HepG2 (cell line): Measurements from ENCODE around the gene CABLES2. TPM values are rescaled to one million over a fixed set of nuclear protein-coding genes. Genes with fewer than 3 reads are reported as not detected.

Source experiments
- ASH2L ChIP-seq: fragments of 300-600, 200-600 bp; sonication (generic); IDR thresholded peaks from 2 replicates; pipeline ENCODE4 v1.7.0; 2017; ENCODE audit warnings: low read depth, mild to moderate bottlenecking, moderate library complexity, mixed read lengths, low read length; ENCODE audit not compliant: insufficient read length
- JUND ChIP-seq: sonication (generic); formaldehyde crosslinking; IDR thresholded peaks from 2 replicates; pipeline ENCODE4 v1.8.0; 2022; ENCODE audit warnings: mild to moderate bottlenecking, missing genetic modification reagents
- MTF1 ChIP-seq: sonication (generic); formaldehyde crosslinking; IDR thresholded peaks from 2 replicates; pipeline ENCODE4 v1.5.0; 2020; ENCODE audit warnings: missing genetic modification reagents
- NFKB2 ChIP-seq: sonication (generic); formaldehyde crosslinking; IDR thresholded peaks from 2 replicates; pipeline ENCODE4 v1.4.0; 2020; ENCODE audit warnings: missing genetic modification reagents, borderline replicate concordance
- NKX3-1 ChIP-seq: sonication (generic); formaldehyde crosslinking; IDR thresholded peaks from 2 replicates; pipeline ENCODE4 v1.5.0; 2020; ENCODE audit warnings: missing genetic modification reagents
- NPAS2 ChIP-seq: sonication (generic); formaldehyde crosslinking; IDR thresholded peaks from 2 replicates; pipeline ENCODE4 v1.8.0; 2022; ENCODE audit warnings: mild to moderate bottlenecking, missing genetic modification reagents, borderline replicate concordance
- NR2C2 ChIP-seq: sonication (generic); formaldehyde crosslinking; IDR thresholded peaks from 2 replicates; pipeline ENCODE4 v1.4.0; 2020; ENCODE audit warnings: missing genetic modification reagents, mild to moderate bottlenecking, moderate library complexity, borderline replicate concordance
- RXRB ChIP-seq: IDR thresholded peaks from 2 replicates; pipeline ENCODE4 v1.6.1; 2016; ENCODE audit warnings: borderline replicate concordance, missing genetic modification reagents, missing compliant biosample characterization
- SALL1 ChIP-seq: sonication (generic); formaldehyde crosslinking; IDR thresholded peaks from 2 replicates; pipeline ENCODE4 v1.8.0; 2022; ENCODE audit warnings: mild to moderate bottlenecking, missing genetic modification reagents
- TGIF2 ChIP-seq: IDR thresholded peaks from 2 replicates; pipeline ENCODE4 v1.6.1; 2016; ENCODE audit warnings: control low read depth, missing compliant biosample characterization
- TMF1 ChIP-seq: sonication (generic); formaldehyde crosslinking; IDR thresholded peaks from 2 replicates; pipeline ENCODE4 v1.8.1; 2022; ENCODE audit warnings: low read depth, missing genetic modification reagents
- ZFP62 ChIP-seq: sonication (generic); formaldehyde crosslinking; IDR thresholded peaks from 2 replicates; pipeline ENCODE4 v1.4.0; 2020; ENCODE audit warnings: missing genetic modification reagents
- ZNF10 ChIP-seq: sonication (generic); formaldehyde crosslinking; IDR thresholded peaks from 2 replicates; pipeline ENCODE4 v1.4.0; 2020; ENCODE audit warnings: mild to moderate bottlenecking, low read depth, missing genetic modification reagents, borderline replicate concordance
- ZNF12 ChIP-seq: sonication (generic); formaldehyde crosslinking; IDR thresholded peaks from 2 replicates; pipeline ENCODE4 v1.5.0; 2020; ENCODE audit warnings: missing genetic modification reagents
- ZNF446 ChIP-seq: sonication (generic); formaldehyde crosslinking; IDR thresholded peaks from 2 replicates; pipeline ENCODE4 v1.5.0; 2020; ENCODE audit warnings: mild to moderate bottlenecking, missing genetic modification reagents
- ZNF501 ChIP-seq: sonication (generic); formaldehyde crosslinking; IDR thresholded peaks from 2 replicates; pipeline ENCODE4 v1.5.1; 2020; ENCODE audit warnings: mild to moderate bottlenecking, moderate library complexity, missing genetic modification reagents
- ZZZ3 ChIP-seq: sonication (generic); formaldehyde crosslinking; IDR thresholded peaks from 2 replicates; pipeline ENCODE4 v1.4.0; 2020; ENCODE audit warnings: missing genetic modification reagents, mild to moderate bottlenecking, borderline replicate concordance
- polyA plus RNA-seq, 8 experiments: library from polyadenylated mRNA; depleted of rRNA in 3 of 8; stranded (reverse) in 7 of 8; unstranded in 1 of 8; fragments of >200 nt; fragmentation: Illumina TruSeq in 4 of 8; extraction: Trizol in 4 of 8; gene quantifications; 2 replicates each; pipeline versions ENCODE4 v1.2.1 to v1.2.3, GENCODE V29; 2011 to 2016; ENCODE audit warnings: low read depth in 4 of 8, missing spikeins in 1 of 8, mixed read lengths in 1 of 8; ENCODE audit not compliant: insufficient read depth in 1 of 8
- total RNA-seq, 5 experiments: library from RNA; depleted of rRNA; stranded (reverse); fragments of >200 nt; fragmentation: Illumina TruSeq; extraction: Trizol; gene quantifications; 2 replicates each; pipeline ENCODE4 v1.2.3, GENCODE V29; 2016; ENCODE audit warnings: low read depth in 1 of 5
- TF ChIP-seq, protein P1 (sequence below): sonication (generic); formaldehyde crosslinking; conservative IDR thresholded peaks from 2 replicates; pipeline ENCODE4 v1.8.0; 2022; ENCODE audit warnings: mild to moderate bottlenecking, moderate library complexity, missing genetic modification reagents
- TF ChIP-seq, protein P2 (sequence below): sonication (generic); formaldehyde crosslinking; IDR thresholded peaks from 2 replicates; pipeline ENCODE4 v1.4.0; 2020; ENCODE audit warnings: mild to moderate bottlenecking, low read depth, missing genetic modification reagents
- TF ChIP-seq, protein P3 (sequence below): sonication (generic); formaldehyde crosslinking; IDR thresholded peaks from 2 replicates; pipeline ENCODE4 v1.4.0; 2020; ENCODE audit warnings: missing genetic modification reagents, mild to moderate bottlenecking, borderline replicate concordance
- TF ChIP-seq, protein P4 (sequence below): sonication (generic); formaldehyde crosslinking; IDR thresholded peaks from 2 replicates; pipeline ENCODE4 v1.8.0; 2022; ENCODE audit warnings: mild to moderate bottlenecking, missing genetic modification reagents, borderline replicate concordance
- TF ChIP-seq, protein P5 (sequence below): sonication (generic); formaldehyde crosslinking; IDR thresholded peaks from 2 replicates; pipeline ENCODE4 v1.5.1; 2020; ENCODE audit warnings: mild to moderate bottlenecking, missing genetic modification reagents, borderline replicate concordance

CABLES2 gene
- total and polyA plus RNA-seq, 2 of the 13 experiments (the other 11 are each of a cell fraction or from before 2014, with no cell fraction given), result 5.2 to 9.7 TPM

DNA sequence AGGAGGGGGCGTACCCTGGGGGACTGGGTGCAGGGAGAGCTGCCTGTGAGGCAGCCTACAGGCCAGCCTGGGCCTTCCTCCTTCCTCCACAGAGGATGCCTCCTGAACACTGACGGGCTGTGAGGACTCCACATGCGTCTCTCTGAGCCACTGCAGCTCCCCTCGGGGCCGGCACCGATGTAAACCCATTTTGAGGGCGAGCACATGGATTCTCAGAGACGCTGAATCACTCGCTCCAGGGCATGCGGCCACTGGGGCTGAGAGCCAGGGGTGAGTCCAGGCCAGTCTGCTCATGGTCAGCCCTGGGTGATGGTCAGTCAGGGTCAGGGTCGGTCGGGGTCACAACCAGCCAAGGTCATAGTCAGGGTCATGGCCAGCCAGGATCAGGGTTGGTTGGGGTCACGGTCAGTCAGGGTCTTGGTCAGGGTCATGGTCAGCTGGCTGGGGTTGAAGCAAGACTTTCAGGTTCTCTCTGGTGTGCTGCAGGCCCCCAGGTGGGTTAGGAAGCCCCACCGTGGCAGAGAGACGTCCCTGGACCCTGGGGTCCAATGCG lies 35.0 kb upstream of the CABLES2 start (continued):
- TF ChIP-seq, protein P1, sequence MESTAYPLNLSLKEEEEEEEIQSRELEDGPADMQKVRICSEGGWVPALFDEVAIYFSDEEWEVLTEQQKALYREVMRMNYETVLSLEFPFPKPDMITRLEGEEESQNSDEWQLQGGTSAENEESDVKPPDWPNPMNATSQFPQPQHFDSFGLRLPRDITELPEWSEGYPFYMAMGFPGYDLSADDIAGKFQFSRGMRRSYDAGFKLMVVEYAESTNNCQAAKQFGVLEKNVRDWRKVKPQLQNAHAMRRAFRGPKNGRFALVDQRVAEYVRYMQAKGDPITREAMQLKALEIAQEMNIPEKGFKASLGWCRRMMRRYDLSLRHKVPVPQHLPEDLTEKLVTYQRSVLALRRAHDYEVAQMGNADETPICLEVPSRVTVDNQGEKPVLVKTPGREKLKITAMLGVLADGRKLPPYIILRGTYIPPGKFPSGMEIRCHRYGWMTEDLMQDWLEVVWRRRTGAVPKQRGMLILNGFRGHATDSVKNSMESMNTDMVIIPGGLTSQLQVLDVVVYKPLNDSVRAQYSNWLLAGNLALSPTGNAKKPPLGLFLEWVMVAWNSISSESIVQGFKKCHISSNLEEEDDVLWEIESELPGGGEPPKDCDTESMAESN, result no peak
- TF ChIP-seq NKX3-1 (CRISPR knock-in tag) (no peak), ZNF446 (CRISPR knock-in tag) (no peak), ASH2L (no peak), NFKB2 (CRISPR knock-in tag) (no peak), MTF1 (CRISPR knock-in tag) (no peak), TGIF2 (no peak), RXRB (CRISPR knock-in tag) (peak; percentile 52; the same call in 1 of the 2 replicates), ZNF10 (no peak), NPAS2 (CRISPR knock-in tag) (no peak), ZZZ3 (CRISPR knock-in tag) (no peak), ZNF501 (CRISPR knock-in tag) (no peak), ZNF12 (CRISPR knock-in tag) (no peak), ZFP62 (CRISPR knock-in tag) (no peak), NR2C2 (CRISPR knock-in tag) (peak; percentile 73), TMF1 (no peak), SALL1 (CRISPR knock-in tag) (peak; percentile 30; the same call in 1 of the 2 replicates), JUND (CRISPR knock-in tag) (no peak)
- TF ChIP-seq, protein P2, sequence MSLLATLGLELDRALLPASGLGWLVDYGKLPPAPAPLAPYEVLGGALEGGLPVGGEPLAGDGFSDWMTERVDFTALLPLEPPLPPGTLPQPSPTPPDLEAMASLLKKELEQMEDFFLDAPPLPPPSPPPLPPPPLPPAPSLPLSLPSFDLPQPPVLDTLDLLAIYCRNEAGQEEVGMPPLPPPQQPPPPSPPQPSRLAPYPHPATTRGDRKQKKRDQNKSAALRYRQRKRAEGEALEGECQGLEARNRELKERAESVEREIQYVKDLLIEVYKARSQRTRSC, result no peak
- TF ChIP-seq, protein P3, sequence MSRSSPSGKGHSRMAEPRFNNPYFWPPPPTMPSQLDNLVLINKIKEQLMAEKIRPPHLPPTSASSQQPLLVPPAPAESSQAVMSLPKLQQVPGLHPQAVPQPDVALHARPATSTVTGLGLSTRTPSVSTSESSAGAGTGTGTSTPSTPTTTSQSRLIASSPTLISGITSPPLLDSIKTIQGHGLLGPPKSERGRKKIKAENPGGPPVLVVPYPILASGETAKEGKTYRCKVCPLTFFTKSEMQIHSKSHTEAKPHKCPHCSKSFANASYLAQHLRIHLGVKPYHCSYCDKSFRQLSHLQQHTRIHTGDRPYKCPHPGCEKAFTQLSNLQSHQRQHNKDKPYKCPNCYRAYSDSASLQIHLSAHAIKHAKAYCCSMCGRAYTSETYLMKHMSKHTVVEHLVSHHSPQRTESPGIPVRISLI (CRISPR knock-in tag), result no peak
- TF ChIP-seq, protein P4, sequence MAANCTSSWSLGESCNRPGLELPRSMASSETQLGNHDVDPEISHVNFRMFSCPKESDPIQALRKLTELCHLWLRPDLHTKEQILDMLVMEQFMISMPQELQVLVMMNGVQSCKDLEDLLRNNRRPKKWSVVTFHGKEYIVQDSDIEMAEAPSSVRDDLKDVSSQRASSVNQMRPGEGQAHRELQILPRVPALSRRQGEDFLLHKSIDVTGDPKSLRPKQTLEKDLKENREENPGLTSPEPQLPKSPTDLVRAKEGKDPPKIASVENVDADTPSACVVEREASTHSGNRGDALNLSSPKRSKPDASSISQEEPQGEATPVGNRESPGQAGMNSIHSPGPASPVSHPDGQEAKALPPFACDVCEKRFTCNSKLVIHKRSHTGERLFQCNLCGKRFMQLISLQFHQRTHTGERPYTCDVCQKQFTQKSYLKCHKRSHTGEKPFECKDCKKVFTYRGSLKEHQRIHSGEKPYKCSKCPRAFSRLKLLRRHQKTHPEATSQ (CRISPR knock-in tag), result no peak
- TF ChIP-seq, protein P5, sequence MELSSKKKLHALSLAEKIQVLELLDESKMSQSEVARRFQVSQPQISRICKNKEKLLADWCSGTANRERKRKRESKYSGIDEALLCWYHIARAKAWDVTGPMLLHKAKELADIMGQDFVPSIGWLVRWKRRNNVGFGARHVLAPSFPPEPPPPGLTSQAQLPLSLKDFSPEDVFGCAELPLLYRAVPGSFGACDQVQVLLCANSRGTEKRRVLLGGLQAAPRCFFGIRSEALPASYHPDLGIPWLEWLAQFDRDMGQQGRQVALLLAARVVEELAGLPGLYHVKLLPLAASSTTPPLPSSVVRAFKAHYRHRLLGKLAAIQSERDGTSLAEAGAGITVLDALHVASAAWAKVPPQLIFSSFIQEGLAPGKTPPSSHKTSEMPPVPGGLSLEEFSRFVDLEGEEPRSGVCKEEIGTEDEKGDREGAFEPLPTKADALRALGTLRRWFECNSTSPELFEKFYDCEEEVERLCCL (CRISPR knock-in tag), result no peak
